WERI-Rb-1 (cell line): ENCODE data around the gene YAF2.
"Not testable (repeated sequence)": the region's sequence is repeated elsewhere in the genome, so short reads cannot be mapped to it uniquely, and the experiment has no call there.

ENCODE experiments used
- DNase-seq: peaks from one replicate; pipeline ENCODE4 v3.0.0-alpha.2; 2020
- H3K27ac ChIP-seq: fragments of 250-450 bp; sonication (Bioruptor Pico); 2 replicates; pipeline ENCODE4 v1.5.1; 2020; ENCODE audit warnings: mild to moderate bottlenecking, moderate library complexity
- H3K27me3 ChIP-seq: fragments of 250-450 bp; sonication (Bioruptor Pico); 2 replicates; pipeline ENCODE4 v1.5.1; 2021; ENCODE audit warnings: mild to moderate bottlenecking, low read depth, moderate library complexity; ENCODE audit not compliant: insufficient read depth, severe bottlenecking
- H3K36me3 ChIP-seq: fragments of 250-450 bp; sonication (Bioruptor Pico); 2 replicates; pipeline ENCODE4 v1.5.1; 2020; ENCODE audit warnings: mild to moderate bottlenecking, moderate library complexity
- H3K4me3 ChIP-seq: 2 replicates; pipeline ENCODE4 v1.5.1; 2011; ENCODE audit warnings: low read depth, mild to moderate bottlenecking, control low read depth, low read length
- H3K9me3 ChIP-seq: fragments of 250-450 bp; sonication (Bioruptor Pico); 2 replicates; pipeline ENCODE4 v1.5.1; 2021; ENCODE audit warnings: mild to moderate bottlenecking, moderate library complexity; ENCODE audit not compliant: severe bottlenecking
- TF ChIP-seq, protein P1 (sequence below): IDR thresholded peaks from 2 replicates; pipeline ENCODE4 v1.5.1; 2011; ENCODE audit warnings: low read depth, mild to moderate bottlenecking, control low read depth, inconsistent platforms, low read length

The YAF2 gene

GRCh38 chr12:42199007-42199406 is 39.0 kb downstream of the YAF2 start:
- no peak overlapping the region for H3K4me3 ChIP-seq
- H3K27me3 ChIP-seq = no peaks in the 10 kb centered on the region
- TF ChIP-seq, protein P1, sequence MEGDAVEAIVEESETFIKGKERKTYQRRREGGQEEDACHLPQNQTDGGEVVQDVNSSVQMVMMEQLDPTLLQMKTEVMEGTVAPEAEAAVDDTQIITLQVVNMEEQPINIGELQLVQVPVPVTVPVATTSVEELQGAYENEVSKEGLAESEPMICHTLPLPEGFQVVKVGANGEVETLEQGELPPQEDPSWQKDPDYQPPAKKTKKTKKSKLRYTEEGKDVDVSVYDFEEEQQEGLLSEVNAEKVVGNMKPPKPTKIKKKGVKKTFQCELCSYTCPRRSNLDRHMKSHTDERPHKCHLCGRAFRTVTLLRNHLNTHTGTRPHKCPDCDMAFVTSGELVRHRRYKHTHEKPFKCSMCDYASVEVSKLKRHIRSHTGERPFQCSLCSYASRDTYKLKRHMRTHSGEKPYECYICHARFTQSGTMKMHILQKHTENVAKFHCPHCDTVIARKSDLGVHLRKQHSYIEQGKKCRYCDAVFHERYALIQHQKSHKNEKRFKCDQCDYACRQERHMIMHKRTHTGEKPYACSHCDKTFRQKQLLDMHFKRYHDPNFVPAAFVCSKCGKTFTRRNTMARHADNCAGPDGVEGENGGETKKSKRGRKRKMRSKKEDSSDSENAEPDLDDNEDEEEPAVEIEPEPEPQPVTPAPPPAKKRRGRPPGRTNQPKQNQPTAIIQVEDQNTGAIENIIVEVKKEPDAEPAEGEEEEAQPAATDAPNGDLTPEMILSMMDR = no peak
- no peak for DNase-seq
- no peaks in the 10 kb centered on the region for H3K9me3 ChIP-seq
- no peak overlapping the region for H3K27ac ChIP-seq
- peaks cover 27% of the 10 kb centered on the region for H3K36me3 ChIP-seq

DNA sequence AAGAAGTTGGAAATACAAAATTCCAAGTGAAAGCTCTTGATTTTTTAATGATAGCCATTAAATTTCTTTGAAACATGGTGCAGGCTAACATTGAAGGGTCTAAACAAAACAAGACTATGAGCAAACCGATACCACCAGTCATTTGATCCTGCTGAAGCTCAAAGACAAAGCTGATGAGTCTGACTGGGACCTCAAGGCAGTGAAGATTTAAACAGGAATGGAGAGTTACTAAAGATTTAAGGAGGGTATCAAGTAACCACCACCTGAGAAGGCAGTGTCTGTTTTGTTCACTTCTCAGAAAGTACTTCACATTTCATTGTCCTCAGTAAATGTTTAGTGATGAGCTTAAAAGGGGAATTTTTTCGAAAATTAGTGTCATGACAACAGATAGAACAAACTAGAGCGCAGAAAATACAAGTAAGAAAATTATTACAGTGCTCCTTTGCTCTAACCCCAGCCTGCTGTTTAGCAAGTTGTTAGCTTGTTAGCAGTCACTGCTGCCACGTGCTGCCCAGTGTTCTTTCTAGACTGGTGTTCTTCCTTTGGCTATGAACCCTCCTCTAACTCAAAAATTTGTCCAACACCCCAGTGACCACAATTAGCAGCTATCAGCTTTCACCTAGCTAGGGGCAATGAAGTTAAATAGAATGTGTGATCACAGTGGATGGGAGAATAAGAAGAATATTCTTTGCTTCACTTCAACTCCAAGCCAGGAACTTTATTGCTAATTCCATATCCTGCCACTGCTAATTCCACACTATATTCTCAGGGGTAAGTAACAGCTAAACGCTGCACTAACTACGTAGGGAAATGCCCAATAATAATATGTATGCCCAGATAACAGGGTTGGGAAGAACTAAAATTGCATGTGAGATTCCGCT is 41.1 kb downstream of the YAF2 start:
- no peaks in the 10 kb centered on the region for H3K27me3 ChIP-seq
- no peaks in the 10 kb centered on the region for H3K9me3 ChIP-seq
- H3K4me3 ChIP-seq = no peak overlapping the region
- no peak overlapping the region for H3K27ac ChIP-seq
- H3K36me3 ChIP-seq = peaks cover 26% of the 10 kb centered on the region; the same call in 1 of the 2 replicates
- DNase-seq = no peak
- TF ChIP-seq, protein P1 = no peak

DNA sequence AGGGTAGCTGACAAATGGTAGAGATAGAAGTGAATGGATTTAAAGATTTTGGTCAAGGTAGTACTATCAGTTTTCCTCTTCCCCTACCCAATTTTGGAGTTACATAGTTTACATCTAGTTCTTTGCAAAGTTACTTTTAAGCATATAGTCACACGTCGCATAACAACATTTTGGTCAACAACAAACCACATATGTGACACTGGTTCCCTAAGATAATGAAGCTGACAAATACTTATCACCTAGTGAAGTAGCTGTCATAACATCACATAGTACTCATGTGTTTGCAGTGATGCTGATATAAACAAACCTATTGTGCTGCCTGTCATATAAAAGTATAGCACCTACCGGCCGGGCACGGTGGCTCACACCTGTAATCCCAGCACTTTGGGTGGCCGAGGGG is 45.4 kb downstream of the YAF2 start:
- DNase-seq = no peak
- Histone ChIP-seq H3K36me3 (peaks cover 9% of the 10 kb centered on the region; the same call in 1 of the 2 replicates), H3K27me3 (no peaks in the 10 kb centered on the region), H3K4me3 (no peak overlapping the region), H3K27ac (no peak overlapping the region), H3K9me3 (no peaks in the 10 kb centered on the region)
- TF ChIP-seq, protein P1 = no peak

DNA sequence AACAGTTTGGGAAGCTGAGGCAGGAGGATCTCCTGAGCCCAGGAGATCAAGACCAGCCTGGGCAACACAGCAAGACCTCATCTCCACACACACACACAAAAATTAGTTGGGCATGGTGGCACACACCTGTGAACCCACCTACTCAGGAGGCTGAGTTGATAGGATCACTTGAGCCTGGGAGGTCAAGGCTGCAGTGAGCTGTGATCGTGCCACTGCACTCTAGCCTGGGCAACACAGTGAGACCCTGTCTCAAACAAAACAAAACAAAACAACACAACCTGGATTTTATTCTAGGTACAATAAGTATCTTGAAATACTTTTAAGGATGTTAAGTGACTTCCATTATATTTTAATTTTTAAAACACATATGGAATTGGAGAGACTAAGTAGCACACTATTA is 45.8 kb downstream of the YAF2 start:
- no peak overlapping the region for H3K27ac ChIP-seq
- TF ChIP-seq, protein P1 = no peak
- no peak for DNase-seq
- no peaks in the 10 kb centered on the region for H3K9me3 ChIP-seq
- H3K27me3 ChIP-seq = no peaks in the 10 kb centered on the region
- no peak overlapping the region for H3K4me3 ChIP-seq
- H3K36me3 ChIP-seq = peaks cover 6% of the 10 kb centered on the region; the same call in 1 of the 2 replicates

- peaks cover 5% of the 10 kb centered on the region; the same call in 1 of the 2 replicates for H3K36me3 ChIP-seq
- no peaks in the 10 kb centered on the region for H3K9me3 ChIP-seq
- TF ChIP-seq, protein P1 = no peak
- H3K27ac ChIP-seq = no peak overlapping the region
- no peak for DNase-seq
- H3K27me3 ChIP-seq = no peaks in the 10 kb centered on the region
- no peak overlapping the region for H3K4me3 ChIP-seq
Measured at GRCh38 chr12:42190376-42190775, 47.7 kb downstream of the YAF2 start.

- H3K27me3 ChIP-seq, H3K4me3 ChIP-seq, H3K9me3 ChIP-seq, H3K36me3 ChIP-seq, DNase-seq, H3K27ac ChIP-seq: not testable (repeated sequence)
Measured at GRCh38 chr12:42188275-42188674, 49.8 kb downstream of the YAF2 start.
